Endothelial cell (in vitro differentiated cells): ENCODE data around the gene KIAA1755. TPM values are rescaled to one million over a fixed set of nuclear protein-coding genes. Genes with fewer than 3 reads are reported as not detected.

Experiments used
- DNase-seq: peaks from one replicate; pipeline ENCODE4 v3.0.0; 2021; ENCODE audit warnings: low spot score
- H3K27ac Mint-ChIP-seq: one replicate; pipeline ENCODE4 v1.8.0; 2021; ENCODE audit warnings: mixed read lengths, inconsistent platforms; ENCODE audit not compliant: unreplicated experiment
- H3K27me3 Mint-ChIP-seq: one replicate; pipeline ENCODE4 v1.8.0; 2021; ENCODE audit warnings: mild to moderate bottlenecking, moderate library complexity, mixed read lengths, inconsistent platforms; ENCODE audit not compliant: unreplicated experiment
- H3K36me3 Mint-ChIP-seq: one replicate; pipeline ENCODE4 v1.8.0; 2021; ENCODE audit warnings: mild to moderate bottlenecking, low read depth, mixed read lengths, inconsistent platforms; ENCODE audit not compliant: unreplicated experiment
- H3K4me1 Mint-ChIP-seq: one replicate; pipeline ENCODE4 v1.8.0; 2021; ENCODE audit warnings: mild to moderate bottlenecking, mixed read lengths, inconsistent platforms; ENCODE audit not compliant: unreplicated experiment
- H3K4me3 Mint-ChIP-seq: one replicate; pipeline ENCODE4 v1.8.0; 2021; ENCODE audit warnings: mild to moderate bottlenecking, mixed read lengths, inconsistent platforms; ENCODE audit not compliant: unreplicated experiment
- H3K9me3 Mint-ChIP-seq: one replicate; pipeline ENCODE4 v1.8.0; 2021; ENCODE audit warnings: mixed read lengths, inconsistent platforms; ENCODE audit not compliant: unreplicated experiment
- CTCF ChIP-seq: fragments of 200-600 bp; sonication (generic); IDR thresholded peaks from one replicate; pipeline ENCODE4 v1.5.0; 2021; ENCODE audit warnings: antibody characterized with exemption; ENCODE audit not compliant: unreplicated experiment
- total RNA-seq: library from RNA; stranded (reverse); fragmentation: NEBNext Ultra II Directional; extraction: Animal tissue kit (Norgen Biotek cat#: 25700); gene quantifications from one replicate; pipeline ENCODE4 v1.2.1, GENCODE V29; 2021; ENCODE audit not compliant: unreplicated experiment

The KIAA1755 gene
- total RNA-seq, 1 donor from 2014 or later = not detected

- Mint-ChIP-seq H3K27ac (no peak overlapping the region), H3K9me3 (no peaks in the 10 kb centered on the region), H3K36me3 (no peaks in the 10 kb centered on the region), H3K4me3 (no peak overlapping the region), H3K4me1 (no peaks in the 10 kb centered on the region), H3K27me3 (peaks cover 4% of the 10 kb centered on the region)
- no peak for DNase-seq
- no peak for TF ChIP-seq CTCF
Observed at GRCh38 chr20:38208523-38208922, 52.0 kb downstream of the KIAA1755 start.

GRCh38 chr20:38208088-38208487, 52.4 kb downstream of the KIAA1755 start:
- no peaks in the 10 kb centered on the region for H3K9me3 Mint-ChIP-seq
- peaks cover 4% of the 10 kb centered on the region for H3K27me3 Mint-ChIP-seq
- DNase-seq = no peak
- H3K4me3 Mint-ChIP-seq = no peak overlapping the region
- no peaks in the 10 kb centered on the region for H3K36me3 Mint-ChIP-seq
- H3K4me1 Mint-ChIP-seq = no peaks in the 10 kb centered on the region
- no peak overlapping the region for H3K27ac Mint-ChIP-seq
- TF ChIP-seq CTCF = no peak

- no peak for TF ChIP-seq CTCF
- no peak for DNase-seq
Observed at GRCh38 chr20:38207621-38208020, 52.9 kb downstream of the KIAA1755 start.

GRCh38 chr20:38205001-38205400, 55.5 kb downstream of the KIAA1755 start:
- H3K4me3 Mint-ChIP-seq = no peak overlapping the region
- H3K36me3 Mint-ChIP-seq = no peaks in the 10 kb centered on the region
- H3K9me3 Mint-ChIP-seq = no peaks in the 10 kb centered on the region
- DNase-seq = no peak
- H3K27ac Mint-ChIP-seq = no peak overlapping the region
- no peaks in the 10 kb centered on the region for H3K4me1 Mint-ChIP-seq
- H3K27me3 Mint-ChIP-seq = peaks cover 1% of the 10 kb centered on the region
- no peak for TF ChIP-seq CTCF

More at GRCh38 chr20:38207621-38208020, 52.9 kb downstream of the KIAA1755 start:
- Mint-ChIP-seq H3K27me3 (peaks cover 5% of the 10 kb centered on the region), H3K9me3 (no peaks in the 10 kb centered on the region), H3K4me3 (no peak overlapping the region), H3K36me3 (no peaks in the 10 kb centered on the region), H3K27ac (no peak overlapping the region), H3K4me1 (no peaks in the 10 kb centered on the region)

GRCh38 chr20:38203981-38204357, 56.6 kb downstream of the KIAA1755 start:
- Mint-ChIP-seq H3K4me1 (no peaks in the 10 kb centered on the region), H3K36me3 (no peaks in the 10 kb centered on the region), H3K27me3 (peaks cover 3% of the 10 kb centered on the region), H3K27ac (no peak overlapping the region), H3K9me3 (no peaks in the 10 kb centered on the region), H3K4me3 (no peak overlapping the region)
- no peak for DNase-seq
- no peak for TF ChIP-seq CTCF
